ENCODE measurements around the gene IL1RAPL2.
"Not testable (repeated sequence)": the region's sequence is repeated elsewhere in the genome, so short reads cannot be mapped to it uniquely, and the experiment has no call there.

Gene IL1RAPL2

DNA sequence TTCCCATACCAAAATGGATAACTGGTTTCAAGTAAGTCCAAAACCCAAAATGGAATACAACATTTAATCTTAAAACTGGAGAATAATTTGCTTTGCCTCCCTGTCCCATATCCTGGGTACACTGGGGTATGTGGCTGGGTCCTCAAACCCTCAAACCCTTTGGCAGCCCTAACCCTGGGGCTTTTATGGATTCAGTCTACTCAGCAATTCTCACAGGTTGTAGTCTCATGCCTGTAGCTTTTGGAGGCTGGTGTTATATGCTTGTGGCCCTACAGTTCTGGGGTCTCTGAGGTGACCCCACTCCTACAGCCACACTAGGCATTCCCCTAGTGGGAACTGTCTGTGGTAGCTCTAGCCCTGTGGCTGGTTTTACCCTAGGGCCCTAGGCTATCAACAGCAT lies 1145.8 kb downstream of the IL1RAPL2 start:
- no peak for DNase-seq (ENCODE audit: low read depth)

DNA sequence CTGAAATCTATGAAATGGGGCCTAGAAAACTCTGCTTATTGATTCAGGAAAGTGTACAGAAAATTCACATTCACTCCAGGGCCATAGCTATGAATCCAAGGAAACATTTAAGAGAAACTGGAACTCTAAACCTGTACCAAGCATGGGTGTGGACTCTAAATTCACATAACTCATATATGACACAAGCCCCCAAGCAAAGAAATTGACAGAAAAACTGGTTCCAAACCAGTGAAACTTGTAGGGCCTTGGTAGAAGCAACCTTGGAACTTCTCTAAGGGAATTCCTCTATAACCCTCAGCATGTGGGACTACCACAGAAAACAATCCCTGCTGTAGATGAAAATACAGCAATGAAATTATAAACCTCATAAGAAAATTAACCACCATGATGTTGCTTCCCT lies 1149.7 kb downstream of the IL1RAPL2 start:
- DNase-seq (ENCODE audit: low read depth) = no peak

DNA sequence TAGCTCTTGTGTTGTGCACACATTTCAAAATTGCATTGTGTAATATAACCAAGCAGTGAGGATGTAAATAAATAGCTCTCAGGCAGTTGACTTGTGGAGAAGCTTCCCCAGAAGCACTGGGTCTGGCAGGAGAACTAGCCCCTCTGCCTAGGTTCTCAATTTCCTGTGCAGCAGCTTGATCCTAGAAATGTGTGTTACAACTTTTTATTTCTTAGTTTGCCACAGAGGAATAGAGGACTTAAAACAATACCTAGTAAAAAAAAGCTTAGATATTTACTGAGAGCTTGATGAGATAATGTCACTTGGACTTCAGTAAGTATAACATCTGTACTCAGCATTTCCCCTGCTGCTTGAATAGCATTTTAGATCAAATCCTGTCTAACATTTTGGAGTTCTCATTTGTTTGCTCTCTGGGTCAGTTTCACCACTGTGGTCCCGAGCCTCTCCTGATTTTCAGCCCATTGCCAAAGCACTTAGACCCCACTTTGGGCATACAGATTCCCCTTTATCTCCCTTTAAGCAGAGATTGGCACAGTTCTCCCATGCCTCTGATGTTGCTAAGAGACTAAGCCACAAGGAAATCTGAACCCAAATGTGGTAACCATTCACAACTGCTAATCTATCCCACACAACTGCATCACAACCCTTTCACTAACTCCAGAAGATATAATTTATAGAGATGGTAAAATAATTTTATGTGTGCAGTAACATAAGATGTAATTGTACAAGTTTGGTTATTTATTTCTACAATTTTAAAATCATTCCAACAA lies 1158.2 kb downstream of the IL1RAPL2 start:
- no peak for DNase-seq (ENCODE audit: low read depth)

- no peak for DNase-seq (ENCODE audit: low read depth)
Measured at GRCh38 chrX:105725228-105725627, 1159.2 kb downstream of the IL1RAPL2 start.

DNA sequence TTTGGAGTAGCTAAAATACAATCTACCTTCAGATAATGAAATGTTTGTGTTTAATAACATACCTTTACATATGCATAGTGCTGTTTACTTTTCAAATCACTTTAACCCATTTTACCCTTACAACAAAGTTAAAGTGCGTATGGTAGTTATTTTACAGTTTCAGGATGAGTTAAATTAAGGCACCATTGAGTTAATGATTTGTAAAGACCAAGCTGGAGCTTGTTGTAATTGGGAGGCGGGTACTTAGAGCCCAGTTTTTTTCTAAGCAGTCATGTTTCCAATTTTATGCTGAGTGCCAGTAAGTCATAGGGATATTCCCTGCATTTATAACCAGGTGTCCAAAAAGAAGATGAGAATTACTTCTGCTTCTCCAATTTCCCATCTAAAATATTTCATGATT lies 1172.2 kb downstream of the IL1RAPL2 start:
- no peak for DNase-seq (ENCODE audit: low read depth)

GRCh38 chrX:105744291-105744690 lies 1178.3 kb downstream of the IL1RAPL2 start:
- no peak for DNase-seq (ENCODE audit: low read depth)

DNA sequence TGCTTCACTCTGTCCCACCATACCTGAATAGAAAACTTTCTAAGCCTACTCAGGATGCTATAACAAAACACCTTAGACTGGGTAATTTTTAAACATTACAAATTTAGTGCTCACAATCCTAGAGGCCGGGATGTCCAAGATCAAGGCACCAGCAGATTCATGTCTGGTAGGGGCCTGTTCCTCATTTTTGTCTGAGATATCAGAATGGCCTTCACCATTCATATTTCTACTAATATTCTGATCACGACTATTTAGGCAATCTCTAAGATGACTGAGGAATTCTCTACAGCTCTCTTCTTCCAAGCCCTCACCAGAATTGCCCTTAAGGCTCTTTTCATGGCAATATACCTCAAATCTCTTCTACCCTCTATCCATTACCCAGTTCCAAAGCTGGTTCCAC lies 1178.9 kb downstream of the IL1RAPL2 start:
- no peak for DNase-seq (ENCODE audit: low read depth)

DNA sequence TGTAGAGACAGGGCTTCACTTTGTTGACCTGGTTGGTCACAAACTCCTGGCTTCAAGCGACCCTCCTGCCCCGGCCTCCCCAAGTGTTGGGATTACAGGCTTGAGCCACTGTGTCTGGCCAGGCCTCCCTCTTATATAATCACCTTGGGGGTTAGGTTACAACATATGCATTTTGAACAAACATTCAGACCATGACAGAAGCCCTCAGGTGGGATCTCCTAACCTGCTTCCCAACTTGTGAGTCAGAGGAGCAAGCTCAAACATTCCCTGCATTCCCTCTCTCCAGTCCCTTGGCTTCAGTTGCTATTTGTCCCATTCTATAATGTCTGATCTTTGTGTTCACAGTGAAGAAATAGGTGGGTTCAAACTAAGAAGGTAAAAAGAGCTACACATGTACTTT lies 1179.9 kb downstream of the IL1RAPL2 start:
- DNase-seq (ENCODE audit: low read depth) = no peak

DNA sequence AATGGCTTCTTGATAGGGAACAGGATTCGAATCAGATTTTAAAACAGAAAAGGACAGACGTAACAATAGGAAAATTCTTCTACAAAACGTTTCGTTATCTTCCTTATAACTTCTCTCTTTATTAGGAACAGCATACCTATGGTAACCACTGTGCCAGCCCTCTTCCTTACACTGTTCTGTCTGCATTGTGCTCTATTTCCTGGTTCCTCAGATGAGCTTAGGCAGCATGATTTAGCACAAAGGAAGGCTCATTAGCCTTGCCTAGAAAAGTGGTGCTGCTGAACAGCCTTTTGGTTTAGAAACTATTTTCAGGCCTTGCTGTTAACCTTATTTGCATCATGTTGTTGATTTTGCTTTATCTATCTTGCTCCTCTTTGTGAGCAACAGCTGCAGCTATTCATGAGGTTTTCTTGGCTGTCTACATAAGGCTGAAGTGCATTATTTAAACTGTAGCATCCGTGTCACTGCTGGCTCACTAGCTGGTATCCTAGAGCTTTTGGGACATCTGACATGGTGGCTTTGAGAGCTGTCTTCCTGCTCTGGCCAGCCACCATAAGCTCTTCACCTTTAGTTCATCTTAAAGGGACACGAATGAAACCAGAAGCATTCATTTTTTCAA lies 1186.4 kb downstream of the IL1RAPL2 start:
- DNase-seq (ENCODE audit: low read depth) = no peak

GRCh38 chrX:105753411-105753810 lies 1187.4 kb downstream of the IL1RAPL2 start:
- DNase-seq (ENCODE audit: low read depth) = no peak

GRCh38 chrX:105754286-105754964 lies 1188.4 kb downstream of the IL1RAPL2 start:
- DNase-seq (ENCODE audit: low read depth) = no peak

- no peak for DNase-seq (ENCODE audit: low read depth)
Measured at GRCh38 chrX:105755109-105755508, 1189.1 kb downstream of the IL1RAPL2 start.

GRCh38 chrX:105758754-105759153 lies 1192.8 kb downstream of the IL1RAPL2 start:
- no peak for DNase-seq (ENCODE audit: low read depth)

- no peak for DNase-seq (ENCODE audit: low read depth)
Measured at GRCh38 chrX:105759598-105759997, 1193.6 kb downstream of the IL1RAPL2 start.

DNA sequence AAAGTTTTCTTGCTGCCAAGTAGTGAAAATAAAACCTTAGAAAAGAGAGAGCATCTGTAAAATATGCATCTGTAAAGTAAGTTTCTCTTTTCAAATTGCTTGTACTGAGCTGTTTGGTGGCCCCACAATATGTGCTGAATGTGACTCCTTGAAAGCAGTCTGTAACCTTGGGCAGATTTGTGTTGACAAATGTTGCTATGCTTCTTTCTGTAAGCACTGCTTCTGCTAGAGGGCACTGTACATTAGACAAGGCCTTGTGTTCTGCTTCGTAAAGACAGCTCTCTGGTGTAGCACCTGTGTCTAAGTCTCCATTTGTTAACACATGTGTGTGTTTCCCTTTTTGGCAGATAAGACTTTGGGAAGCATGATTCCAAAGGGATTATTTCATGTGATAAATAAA lies 1199.7 kb downstream of the IL1RAPL2 start:
- DNase-seq (ENCODE audit: low read depth) = no peak

GRCh38 chrX:105773801-105774200 lies 1207.8 kb downstream of the IL1RAPL2 start:
- DNase-seq (ENCODE audit: low read depth) = no peak

DNA sequence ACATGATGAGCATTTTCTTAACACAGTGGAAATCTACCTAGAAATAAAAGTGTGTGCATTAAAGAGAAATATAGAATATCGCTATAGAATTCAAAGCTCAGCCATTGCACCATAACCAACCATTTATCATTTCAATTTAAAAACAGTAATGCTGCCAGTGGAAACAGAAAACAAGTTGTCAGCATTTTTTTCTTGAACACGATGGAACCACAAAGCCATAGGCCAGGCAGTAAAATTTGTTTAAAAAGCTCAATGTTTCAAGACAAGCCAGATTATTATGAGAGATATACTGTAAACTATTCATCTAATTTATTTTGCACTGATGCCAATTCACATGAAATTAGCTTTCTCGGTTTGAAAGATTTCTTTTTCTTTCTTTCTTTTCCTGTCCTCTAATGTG lies 1209.7 kb downstream of the IL1RAPL2 start:
- DNase-seq (ENCODE audit: low read depth) = no peak

GRCh38 chrX:105781804-105782203 lies 1215.8 kb downstream of the IL1RAPL2 start:
- no peak for DNase-seq (ENCODE audit: low read depth)

DNA sequence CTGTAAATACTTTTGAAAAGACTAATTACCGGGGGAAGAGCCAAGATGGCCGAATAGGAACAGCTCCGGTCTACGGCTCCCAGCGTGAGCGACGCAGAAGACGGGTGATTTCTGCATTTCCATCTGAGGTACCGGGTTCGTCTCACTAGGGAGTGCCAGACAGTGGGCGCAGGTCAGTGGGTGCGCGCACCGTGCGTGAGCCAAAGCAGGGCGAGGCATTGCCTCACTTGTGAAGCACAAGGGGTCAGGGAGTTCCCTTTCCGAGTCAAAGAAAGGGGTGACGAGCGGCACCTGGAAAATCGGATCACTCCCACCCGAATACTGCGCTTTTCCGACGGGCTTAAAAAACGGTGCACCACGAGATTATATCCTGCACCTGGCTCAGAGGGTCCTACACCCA lies 1230.9 kb downstream of the IL1RAPL2 start:
- not testable (repeated sequence) for DNase-seq (ENCODE audit: low read depth)

DNA sequence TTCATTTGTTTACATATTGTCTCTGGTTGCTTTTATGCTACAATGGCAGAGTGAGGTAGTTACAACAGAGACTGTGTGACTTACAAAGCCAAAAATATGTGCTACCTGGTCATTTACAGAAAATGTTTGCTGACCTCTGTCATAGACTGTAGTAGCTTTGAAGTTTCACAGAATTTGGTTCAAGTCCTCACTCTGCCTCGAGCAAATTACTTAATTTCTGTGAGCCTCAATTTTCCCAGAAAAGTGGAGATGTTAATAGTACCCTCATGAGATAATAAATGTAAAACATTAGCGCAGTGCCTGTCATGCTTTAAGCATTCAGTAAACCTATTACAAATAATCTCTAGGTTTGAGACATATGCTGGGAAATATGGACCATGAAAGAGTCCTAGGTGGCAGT lies 1237.9 kb downstream of the IL1RAPL2 start:
- no peak for DNase-seq (ENCODE audit: low read depth)

DNA sequence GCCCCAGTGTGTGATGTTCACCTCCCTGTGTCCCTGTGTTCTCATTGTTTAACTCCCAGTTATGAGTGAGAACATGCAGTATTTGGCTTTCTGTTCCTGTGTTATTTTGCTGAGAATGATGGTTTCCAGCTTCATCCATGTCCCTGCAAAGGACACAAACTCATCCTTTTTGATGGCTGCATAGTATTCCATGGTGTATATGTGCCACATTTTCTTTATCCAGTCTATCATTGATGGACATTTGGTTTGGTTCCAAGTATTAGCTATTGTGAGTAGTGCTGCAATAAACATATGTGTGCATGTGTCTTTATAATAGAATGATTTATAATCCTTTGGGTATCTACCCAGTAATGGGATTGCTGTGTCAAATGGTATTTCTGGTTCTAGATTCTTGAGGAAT lies 1239.7 kb downstream of the IL1RAPL2 start:
- not testable (repeated sequence) for DNase-seq (ENCODE audit: low read depth)

DNA sequence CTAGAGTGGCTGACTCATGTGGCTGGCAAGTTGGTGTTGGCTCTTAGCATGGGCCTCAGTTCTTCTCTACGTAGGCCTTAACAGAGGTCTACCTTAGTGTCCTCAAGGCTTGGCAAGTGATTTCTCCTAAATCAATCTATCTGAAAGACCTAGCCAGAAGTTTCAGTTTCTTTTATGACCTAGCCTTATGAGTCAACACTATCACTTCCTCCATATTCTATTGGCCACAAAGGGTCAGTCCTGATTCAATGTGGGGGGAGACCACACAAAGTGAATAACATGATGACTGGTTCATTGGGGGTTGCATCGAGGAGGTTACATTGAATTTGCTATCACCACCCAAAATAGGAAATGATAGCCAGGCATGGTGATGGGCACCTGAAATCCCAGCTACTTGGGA lies 1250.5 kb downstream of the IL1RAPL2 start:
- no peak for DNase-seq (ENCODE audit: low read depth)

Data from activated T-cell treated with anti-CD3 and anti-CD28 coated beads for 1 hour (primary cell).